Measurements from ENCODE around the gene NCOR1. TPM values are rescaled to one million over a fixed set of nuclear protein-coding genes. Genes with fewer than 3 reads are reported as not detected.

Gene NCOR1
- total and polyA plus RNA-seq, 2 of the 8 experiments (the other 6 are each of a cell fraction or from before 2014, with no cell fraction given) = 65.4 to 142 TPM

DNA sequence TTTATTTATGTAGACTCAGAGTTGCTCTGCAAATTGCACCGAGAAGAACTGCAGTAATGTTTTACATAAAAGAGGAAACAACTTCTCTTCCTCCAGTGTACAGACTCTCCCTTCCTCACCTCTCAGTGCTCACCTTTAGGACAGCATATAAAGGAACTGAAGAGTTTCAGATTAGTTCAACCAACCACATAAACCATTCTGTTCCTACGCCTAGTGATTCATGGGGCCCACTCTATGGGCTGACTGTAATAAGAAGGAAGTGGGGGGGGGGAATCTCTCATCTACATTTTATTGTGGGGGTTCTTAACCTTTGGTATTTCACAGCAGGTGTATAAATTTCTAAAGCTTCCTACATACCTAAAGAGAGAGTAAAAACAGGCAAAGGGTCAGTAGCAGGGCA lies 234.1 kb downstream of the NCOR1 start:
- Histone ChIP-seq H2BK120ac (replicated peaks; ENCODE audit: low read depth, low read length) (no peak overlapping the region), H2BK20ac (ENCODE audit: low read length) (no peak overlapping the region), H2BK5ac (ENCODE audit: low read depth, low read length) (no peak overlapping the region), H2AFZ (ENCODE audit: low read length) (no peak overlapping the region), H3K4ac (replicated peaks; ENCODE audit: insufficient read length, low read depth, low read length) (no peak overlapping the region), H3K9me3 (ENCODE audit: insufficient read depth in 2 of 2, low read depth in 1 of 2, low read length in 1 of 2) (peaks cover 4 to 9% of the 10 kb centered on the region in 2 experiments; a peak in 2 of 4 replicates), H3K27ac (ENCODE audit: low read depth, low read length) (no peak overlapping the region), H4K91ac (replicated peaks; ENCODE audit: insufficient read length, low read length) (no peak overlapping the region), H3K79me2 (ENCODE audit: control insufficient read depth in 1 of 2, insufficient read depth in 2 of 2, low read length in 2 of 2) (no peaks in the 10 kb centered on the region), H3K4me3 (ENCODE audit: extremely low read depth in 1 of 4, insufficient read depth in 2 of 4, low read depth in 3 of 4, low read length in 4 of 4) (no peak overlapping the region), H3K4me2 (ENCODE audit: insufficient read depth in 1 of 2, low read depth in 2 of 2, low read length in 2 of 2) (no peak overlapping the region), H3K56ac (replicated peaks; ENCODE audit: insufficient read length, low read depth, low read length) (no peak overlapping the region), H3K23ac (ENCODE audit: insufficient read length) (no peak overlapping the region), H3K23me2 (ENCODE audit: low read depth, low read length) (no peaks in the 10 kb centered on the region), H3K14ac (ENCODE audit: insufficient read length) (no peak overlapping the region), H2BK12ac (ENCODE audit: low read depth, low read length) (no peak overlapping the region), H3K4me1 (replicated peaks in 1 of 4; ENCODE audit: control insufficient read depth in 3 of 4, insufficient read depth in 4 of 4, low read length in 3 of 4) (no peaks in the 10 kb centered on the region), H3K36me3 (ENCODE audit: control insufficient read depth in 2 of 4, insufficient read depth in 4 of 4, low read length in 3 of 4) (peaks cover 2 to 54% (median 29%) of the 10 kb centered on the region in 4 experiments; a peak in 6 of 8 replicates), H2AK5ac (ENCODE audit: low read depth, low read length) (no peak overlapping the region), H3K18ac (ENCODE audit: extremely low read depth, low read length) (no peak overlapping the region; the same call in 1 of the 2 replicates), H3K27me3 (replicated peaks in 1 of 4; ENCODE audit: control insufficient read depth in 3 of 4, extremely low read depth in 1 of 4, insufficient read depth in 3 of 4, low read length in 3 of 4) (no peaks in the 10 kb centered on the region), H4K8ac (ENCODE audit: extremely low read depth, insufficient read depth, low read length) (no peak overlapping the region), H4K5ac (ENCODE audit: insufficient read length, low read depth, low read length) (no peak overlapping the region), H2BK15ac (ENCODE audit: low read length) (no peak overlapping the region), H3K9ac (replicated peaks in 1 of 4; ENCODE audit: extremely low read depth in 1 of 4, low read depth in 3 of 4, low read length in 3 of 4) (no peak overlapping the region), H3K79me1 (ENCODE audit: low read depth, low read length) (no peaks in the 10 kb centered on the region), H4K20me1 (replicated peaks in 1 of 2; ENCODE audit: control insufficient read depth in 1 of 2, insufficient read depth in 2 of 2, low read length in 2 of 2) (peaks cover 0 to 3% of the 10 kb centered on the region in 2 experiments)
- DNase-seq (ENCODE audit: low read depth in 1 of 2, low spot score in 2 of 2) (no peak), FAIRE-seq (no peak)
- WGBS, 2 experiments (ENCODE audit: extremely low coverage in 1 of 2, insufficient coverage in 1 of 2, insufficient read length in 1 of 2, insufficient replicate concordance in 2 of 2, low coverage in 1 of 2, low lambda C conversion rate in 2 of 2, missing lambda C conversion rate in 1 of 2) = 58% methylated on average over 2 of the region's 2 CpGs; no CpG with 5 or more reads in 1 of the 2 experiments
- CTCF ChIA-PET (ENCODE audit: partially characterized antibody) = interaction anchor here (1.8 kb wide), 1 partner anchor 37 kb away, joined by 8 read pairs; the partner anchor contains the start of gene ADORA2B
- POLR2A ChIA-PET (ENCODE audit: partially characterized antibody) = interaction anchor here (1.2 to 1.4 kb wide), 2 partner anchors 12 to 15 kb away, joined by 3 to 7 read pairs; no protein-coding TSS in a partner anchor
- TF ChIP-seq KDM5A (IDR thresholded peaks at IDR 0.05; ENCODE audit: low read length) (no peak), TAF7 (optimal IDR thresholded peaks at IDR 0.05; ENCODE audit: borderline replicate concordance, low read depth, low read length) (no peak), CBX8 (IDR thresholded peaks at IDR 0.05; ENCODE audit: borderline replicate concordance, low read depth, low read length) (no peak), NANOG (IDR thresholded peaks at IDR 0.05; ENCODE audit: insufficient read depth, low read depth, low read length, poor library complexity, severe bottlenecking) (no peak), RXRA (IDR thresholded peaks at IDR 0.05; ENCODE audit: insufficient read depth, low read depth, low read length) (no peak), ZNF274 (IDR thresholded peaks at IDR 0.05; ENCODE audit: borderline replicate concordance, extremely low read depth, low read length) (no peak), CTBP2 (IDR thresholded peaks at IDR 0.05; ENCODE audit: borderline replicate concordance, insufficient read depth, insufficient read length, low read length) (no peak), SRF (IDR thresholded peaks at IDR 0.05; ENCODE audit: low read depth, low read length) (no peak), KDM4A (IDR thresholded peaks at IDR 0.05; ENCODE audit: low read depth, low read length, severe bottlenecking) (no peak), GABPA (IDR thresholded peaks at IDR 0.05; ENCODE audit: borderline replicate concordance, insufficient read depth, low read length) (no peak)
- TF ChIP-seq, protein P1, sequence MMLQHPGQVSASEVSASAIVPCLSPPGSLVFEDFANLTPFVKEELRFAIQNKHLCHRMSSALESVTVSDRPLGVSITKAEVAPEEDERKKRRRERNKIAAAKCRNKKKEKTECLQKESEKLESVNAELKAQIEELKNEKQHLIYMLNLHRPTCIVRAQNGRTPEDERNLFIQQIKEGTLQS (IDR thresholded peaks at IDR 0.05; ENCODE audit: insufficient read depth, low read depth, low read length) = no peak
